GM21381 (cell line): ENCODE measurements around the gene PARD3B.

Source experiments
- ATAC-seq: cut with Tn5 transposase; IDR thresholded peaks from one replicate; pipeline ENCODE4 v1.9.1; 2021; ENCODE audit warnings: mild to moderate bottlenecking, moderate library complexity; ENCODE audit not compliant: unreplicated experiment

The PARD3B gene

DNA sequence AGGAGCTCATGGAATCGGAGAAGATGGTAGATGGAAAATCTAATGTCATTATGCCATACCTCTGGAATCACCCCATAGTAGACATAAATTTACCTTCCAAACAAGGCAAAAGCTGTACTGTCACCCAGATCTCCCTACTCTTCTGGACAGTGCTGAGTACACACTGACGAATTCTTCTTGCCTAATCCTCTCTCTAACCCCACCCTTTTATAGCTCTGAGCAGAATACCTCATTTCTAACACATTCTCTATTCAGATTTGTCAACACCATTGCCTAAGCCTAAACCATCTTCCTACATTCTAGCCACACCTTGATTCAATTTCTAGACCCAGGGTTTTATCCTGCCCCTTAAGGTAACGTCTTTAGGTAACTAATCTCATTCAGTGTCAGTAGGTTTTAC lies 816.0 kb downstream of the PARD3B start:
- ATAC-seq, result no peak

DNA sequence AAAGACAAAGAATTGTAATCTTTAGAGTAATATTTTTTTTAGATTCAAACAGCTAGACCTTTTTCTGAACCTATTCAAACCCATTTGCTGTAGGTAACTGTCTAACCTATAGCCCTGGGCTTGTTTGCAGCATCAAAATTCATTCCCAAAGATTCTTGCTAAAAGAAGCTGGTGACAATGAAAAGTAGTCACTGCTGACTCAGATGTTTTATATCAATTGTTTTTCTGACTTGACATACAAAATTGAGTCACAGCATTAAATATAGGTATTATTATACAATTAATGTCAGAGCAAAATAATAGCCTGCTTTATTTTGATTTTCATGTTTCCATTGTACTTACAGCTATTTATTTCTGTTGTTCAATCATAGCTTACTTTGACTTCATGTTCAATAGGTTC lies 816.7 kb downstream of the PARD3B start:
- ATAC-seq, result no peak

DNA sequence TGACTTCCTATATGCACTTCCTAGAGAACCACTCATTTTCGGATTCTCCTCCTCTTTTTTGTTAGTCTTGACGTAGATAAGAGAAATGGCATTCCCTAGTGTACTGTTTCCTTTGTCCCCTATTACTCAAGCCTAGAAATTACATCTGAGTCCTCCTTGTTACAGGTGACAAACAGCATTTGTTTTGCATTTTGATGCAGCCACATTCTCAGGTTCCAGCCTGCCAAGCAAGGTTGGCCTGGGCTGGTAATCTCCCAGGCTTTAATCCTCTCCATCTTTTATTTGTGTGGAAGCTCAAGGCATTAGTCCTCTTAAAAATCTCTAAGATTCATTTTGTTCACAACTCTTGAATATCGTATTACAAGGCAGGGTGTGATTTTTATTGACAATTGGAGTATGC lies 819.0 kb downstream of the PARD3B start:
- no peak for ATAC-seq

DNA sequence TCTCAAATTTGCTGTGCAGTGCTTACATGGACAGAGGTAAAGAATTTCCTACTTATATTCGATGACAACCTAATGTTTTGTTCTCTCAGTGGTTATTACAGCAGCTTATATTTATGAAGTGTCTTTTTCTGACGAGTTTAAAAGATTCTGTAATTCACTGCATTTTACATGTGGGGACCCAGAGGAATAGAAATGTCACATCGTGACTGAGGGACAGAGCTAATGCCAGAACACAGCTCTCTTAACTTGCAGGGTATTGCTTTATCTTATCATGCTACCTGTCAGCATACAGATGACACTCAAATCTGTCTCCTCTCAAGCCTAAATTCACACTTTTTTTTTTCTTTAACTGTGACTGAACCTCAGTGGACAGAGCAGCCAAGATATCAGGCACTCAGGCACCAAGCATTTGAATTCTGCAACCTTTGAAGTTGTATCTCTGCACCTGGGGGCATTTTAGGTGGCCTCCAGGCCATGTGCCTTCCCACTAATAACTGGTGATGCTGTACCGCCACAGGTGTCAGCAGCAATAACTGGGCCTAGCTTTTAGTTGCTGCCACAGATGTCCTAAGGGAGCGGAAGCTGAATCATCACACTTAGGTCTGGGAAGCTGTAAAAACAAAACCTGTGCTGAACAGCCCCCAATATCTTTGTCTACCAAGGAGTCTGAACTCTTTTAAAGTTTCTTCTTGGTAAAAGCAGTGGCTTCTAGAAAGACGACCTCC lies 821.2 kb downstream of the PARD3B start:
- no peak for ATAC-seq

DNA sequence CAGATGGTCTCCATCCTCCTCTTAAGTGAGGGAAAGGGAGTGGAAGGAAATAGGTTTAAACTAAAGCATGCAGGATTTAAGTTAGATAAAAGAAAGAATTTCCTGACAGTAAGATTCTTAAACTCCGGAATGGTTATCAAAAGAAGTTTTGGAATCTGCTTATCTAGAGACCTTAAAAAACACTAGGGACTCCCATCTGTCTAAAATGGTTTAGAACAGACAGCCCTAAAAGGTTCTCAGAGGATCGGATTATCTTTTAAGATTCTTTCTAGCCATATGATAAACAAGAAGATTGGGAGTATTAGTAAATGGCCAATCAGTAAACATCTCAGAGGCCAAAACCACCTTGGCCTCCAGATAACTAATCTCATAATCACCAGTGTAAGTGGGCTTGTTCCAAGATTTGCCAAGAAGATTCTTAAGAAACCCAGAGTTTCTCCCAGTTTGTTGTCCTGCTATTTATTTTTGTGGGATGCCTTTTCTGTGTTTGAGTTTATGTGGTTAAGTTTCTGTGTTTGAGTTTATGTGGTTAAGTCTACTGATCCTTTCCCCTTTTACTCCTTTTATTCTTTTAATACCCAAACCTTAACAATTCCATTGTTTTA lies 822.2 kb downstream of the PARD3B start:
- ATAC-seq, result no peak

DNA sequence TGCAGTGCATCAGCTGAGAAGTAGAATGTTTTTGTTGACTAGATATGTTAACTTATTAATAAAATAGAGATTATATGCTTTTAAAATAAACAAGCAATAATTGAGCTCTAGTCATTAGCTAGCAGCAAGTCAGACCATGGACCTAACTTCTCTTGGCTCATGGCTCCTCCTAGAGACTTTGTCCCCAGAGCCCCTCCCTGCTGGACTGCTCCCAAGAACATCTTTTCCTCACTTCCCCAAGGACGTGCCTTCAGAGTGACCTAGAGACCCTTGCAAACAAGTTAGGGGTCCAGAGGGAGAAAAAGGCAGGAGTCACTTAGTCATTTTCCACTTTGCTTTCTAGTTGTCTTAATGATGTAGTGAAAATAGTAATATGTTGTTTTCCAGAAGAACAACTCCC lies 824.5 kb downstream of the PARD3B start:
- no peak for ATAC-seq

DNA sequence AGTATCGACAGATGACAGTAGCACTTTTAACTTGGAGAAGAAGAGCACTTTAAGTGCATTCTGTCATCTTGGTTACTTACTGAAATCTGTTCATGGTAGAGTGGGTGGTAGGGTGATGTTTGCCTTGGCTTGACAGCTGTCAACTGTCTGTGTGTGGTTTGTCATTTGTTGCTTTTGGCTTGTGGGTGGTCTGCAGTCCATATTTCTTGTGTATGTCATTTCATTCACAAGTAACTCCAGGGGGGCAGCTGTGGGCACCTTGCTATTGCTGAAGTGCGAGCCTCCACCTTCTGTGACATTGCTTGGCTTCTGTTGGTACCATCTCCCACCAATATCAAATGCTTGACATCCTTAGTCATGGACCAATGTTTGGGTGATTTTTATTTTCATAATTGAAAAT lies 825.5 kb downstream of the PARD3B start:
- no peak for ATAC-seq

DNA sequence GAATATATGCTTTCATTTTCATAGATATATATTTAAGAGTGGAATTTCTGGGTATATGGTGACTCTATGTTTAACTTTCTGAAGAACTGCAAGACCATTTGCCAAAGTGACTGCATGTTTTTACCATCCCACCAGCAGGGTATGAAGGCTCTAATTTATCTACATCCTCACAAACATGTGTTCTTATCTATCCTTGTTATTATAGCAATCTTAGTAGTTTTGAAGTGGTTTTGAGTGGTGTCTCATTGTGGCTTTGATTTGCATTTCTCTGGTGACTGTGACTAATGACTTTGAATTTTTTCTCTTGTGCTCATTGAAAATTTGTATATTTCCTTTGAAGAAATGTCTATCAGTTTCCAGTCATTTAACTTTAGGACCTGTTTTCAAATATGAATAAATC lies 826.9 kb downstream of the PARD3B start:
- no peak for ATAC-seq

DNA sequence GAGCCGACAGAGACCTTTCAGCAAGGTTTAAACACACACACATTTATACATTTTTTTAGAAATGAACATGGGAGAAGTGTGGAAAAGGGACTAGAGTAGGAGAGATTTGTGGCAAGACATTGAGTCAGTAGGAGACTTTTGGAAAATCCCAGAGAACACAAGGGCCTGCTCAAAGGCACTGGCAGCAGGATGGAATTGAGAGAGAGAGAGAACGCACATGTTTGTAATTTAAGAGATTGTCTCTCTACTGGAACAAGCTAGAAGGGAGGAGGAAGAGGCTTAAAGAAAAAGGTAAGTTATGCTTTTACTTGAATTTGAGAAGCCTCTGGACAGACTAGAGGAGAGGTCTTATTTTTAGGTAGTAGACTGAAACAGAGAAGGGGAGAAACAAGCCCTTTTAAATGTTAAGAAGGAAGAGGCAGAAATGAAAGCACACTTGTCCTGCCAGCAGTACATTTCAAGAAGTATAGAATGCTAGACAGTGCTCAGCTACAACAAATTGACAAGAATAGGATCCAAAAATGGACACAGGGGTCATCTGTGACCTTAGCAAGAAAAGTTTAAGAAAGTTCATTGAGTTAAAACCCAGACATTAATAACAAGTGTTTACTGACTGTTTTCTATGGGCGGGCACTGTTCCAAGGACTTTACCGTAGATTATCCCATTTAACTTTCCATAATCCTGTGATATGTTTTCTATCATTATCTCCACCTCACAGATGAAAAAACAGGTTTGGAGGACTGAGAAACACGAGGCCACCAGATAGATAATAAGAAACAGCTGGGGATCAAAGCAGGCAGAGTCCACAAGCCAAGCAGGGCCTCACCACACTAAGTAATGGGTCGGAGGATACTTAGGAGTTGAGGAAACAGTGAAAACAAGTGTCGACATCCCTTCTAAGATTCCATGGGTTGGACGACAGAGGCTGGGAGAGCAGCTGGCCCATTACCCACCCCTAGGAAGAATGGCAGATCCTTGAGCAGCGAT lies 830.5 kb downstream of the PARD3B start:
- no peak for ATAC-seq

DNA sequence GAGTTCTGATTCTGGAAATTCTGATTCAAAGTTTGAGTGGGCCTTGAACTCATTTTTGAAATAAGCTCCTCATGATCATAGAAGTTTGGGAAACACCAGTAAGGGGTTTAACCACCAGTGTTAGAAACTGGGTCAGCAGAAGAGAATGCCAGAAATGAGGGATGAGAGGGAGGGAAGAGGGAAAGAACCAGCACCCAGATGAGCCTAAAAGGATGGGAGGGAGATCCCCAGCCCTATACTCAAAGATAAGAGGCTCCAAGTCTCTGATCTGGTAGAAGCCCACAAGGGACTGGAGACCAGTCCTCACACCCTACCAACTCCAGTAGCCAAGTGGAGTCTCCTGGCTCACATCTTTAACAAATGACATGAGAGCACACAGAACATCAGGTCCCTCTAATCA lies 832.0 kb downstream of the PARD3B start:
- no peak for ATAC-seq

DNA sequence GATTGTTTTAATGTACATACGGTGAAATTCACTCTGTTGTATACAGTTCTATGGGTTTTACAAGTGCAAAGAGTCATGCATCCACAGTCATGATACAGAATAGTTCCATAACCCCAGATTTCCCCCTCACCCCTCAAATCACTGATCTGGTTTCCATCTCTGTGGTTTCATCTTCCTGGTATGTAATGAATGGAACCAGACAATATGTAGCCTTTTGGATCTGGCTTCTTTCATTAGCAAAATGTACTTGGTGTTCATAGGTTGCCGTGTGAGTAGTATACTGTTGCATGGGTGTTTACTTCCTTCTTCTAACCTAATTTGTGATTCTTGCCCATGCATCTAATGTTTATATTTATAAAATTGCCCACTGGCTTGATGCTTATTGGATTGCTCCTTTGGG lies 838.3 kb downstream of the PARD3B start:
- no peak for ATAC-seq

DNA sequence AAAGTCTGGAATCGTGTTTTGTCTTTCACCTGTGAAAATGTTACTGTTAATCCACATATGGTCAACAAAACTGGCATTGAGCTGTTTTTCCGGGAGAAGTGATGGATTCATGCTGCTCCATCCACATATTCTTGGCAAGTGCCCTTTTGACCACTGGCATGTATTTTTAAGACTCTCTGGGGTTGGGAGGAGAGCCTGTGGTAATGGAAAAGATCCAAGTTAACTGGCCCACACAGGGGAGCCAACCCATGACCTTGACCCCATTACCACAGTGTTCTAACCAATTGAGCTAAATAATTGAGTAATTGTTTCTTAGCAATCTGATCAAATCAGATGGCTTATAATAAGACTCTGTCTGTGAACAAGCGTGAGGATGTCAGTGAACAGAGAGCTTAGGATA lies 840.8 kb downstream of the PARD3B start:
- no peak for ATAC-seq

DNA sequence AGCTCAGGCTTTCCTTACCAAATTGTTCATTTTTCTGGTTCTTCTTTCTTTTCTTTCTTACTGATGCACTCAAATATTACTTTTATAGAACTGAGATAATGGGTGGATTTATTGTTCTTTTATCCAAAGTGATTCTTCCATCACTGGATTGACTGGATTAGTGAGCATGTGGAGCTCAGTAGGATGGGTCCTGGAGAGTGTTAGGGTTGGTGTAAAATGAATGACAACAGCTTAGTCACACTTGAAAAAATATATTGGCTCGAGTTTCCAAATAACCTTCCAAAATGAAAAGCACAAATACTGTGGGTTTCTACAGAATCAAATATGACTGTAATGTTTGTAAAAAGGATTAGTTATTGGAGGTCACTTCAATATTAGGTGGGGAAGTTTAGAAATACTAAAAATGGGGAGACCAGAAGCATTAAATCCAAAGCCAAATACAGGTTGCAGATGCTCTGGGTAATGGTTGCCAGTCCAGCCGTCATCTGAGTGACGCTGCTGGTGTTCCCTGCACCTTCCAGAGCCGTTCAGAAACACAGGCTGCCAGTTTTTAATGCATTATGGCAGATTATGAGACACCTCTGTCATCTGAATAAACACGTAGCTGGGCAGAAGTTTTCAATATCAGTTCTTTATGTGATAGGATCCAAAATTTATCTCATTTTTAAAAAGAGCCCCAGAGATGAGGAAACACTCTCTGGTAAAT lies 842.2 kb downstream of the PARD3B start:
- ATAC-seq, result no peak

DNA sequence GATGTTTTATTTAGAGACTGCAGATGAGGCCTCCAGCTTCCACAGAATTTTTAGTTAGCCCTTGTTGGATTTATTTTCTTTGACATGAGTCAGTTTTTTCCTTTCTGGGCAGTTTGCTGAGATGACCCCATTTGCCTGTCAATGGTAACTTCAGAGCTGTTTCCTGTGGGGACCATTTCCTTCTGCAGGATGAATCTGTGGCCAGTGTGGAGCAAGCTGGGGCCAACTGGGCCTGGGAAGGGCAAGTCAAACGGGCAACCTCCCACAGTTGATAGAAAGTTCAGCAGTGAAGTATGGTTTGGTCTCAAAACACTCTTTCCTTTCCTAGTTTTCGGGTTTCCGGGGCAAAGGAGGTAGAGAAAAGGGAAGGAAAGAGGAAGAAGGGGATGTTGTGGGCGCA lies 845.6 kb downstream of the PARD3B start:
- ATAC-seq, result no peak

DNA sequence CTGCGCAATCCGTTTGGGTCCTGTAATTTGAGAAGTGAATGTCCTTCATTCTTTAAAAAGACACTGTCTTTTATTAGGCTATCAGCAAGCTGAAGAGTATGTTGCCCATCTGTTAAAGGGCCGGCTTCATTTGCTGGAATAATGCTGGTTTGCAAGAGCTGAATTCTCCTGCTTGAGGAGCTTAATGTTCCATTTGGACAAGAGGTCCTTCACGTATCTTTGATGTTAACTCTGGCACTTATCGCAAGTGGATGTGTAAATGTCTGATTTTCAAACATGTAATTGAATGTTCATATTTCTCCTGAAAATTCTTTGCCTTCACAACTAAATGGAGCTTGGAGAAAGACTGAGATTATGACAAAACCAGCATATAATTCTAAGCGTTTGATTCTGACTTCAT lies 856.2 kb downstream of the PARD3B start:
- ATAC-seq, result no peak

DNA sequence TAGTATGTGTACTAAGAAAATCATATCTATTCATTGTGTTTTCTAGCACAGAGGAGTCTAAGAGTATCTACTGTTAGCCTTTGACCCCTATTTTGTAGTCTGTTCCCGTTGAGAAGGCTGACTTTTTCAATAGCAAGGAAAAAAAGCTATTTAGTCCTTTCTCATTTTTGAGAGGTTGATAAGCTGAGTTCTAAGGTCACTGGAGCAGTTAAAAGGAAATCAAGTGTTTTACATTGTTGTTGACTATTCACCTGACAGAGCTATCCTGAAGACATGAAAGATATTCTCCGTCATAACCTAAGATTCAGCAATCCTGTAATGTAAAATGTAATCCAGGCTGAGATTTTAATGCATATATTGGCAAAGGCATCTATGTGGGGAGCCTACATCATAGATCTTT lies 856.7 kb downstream of the PARD3B start:
- ATAC-seq, result no peak

DNA sequence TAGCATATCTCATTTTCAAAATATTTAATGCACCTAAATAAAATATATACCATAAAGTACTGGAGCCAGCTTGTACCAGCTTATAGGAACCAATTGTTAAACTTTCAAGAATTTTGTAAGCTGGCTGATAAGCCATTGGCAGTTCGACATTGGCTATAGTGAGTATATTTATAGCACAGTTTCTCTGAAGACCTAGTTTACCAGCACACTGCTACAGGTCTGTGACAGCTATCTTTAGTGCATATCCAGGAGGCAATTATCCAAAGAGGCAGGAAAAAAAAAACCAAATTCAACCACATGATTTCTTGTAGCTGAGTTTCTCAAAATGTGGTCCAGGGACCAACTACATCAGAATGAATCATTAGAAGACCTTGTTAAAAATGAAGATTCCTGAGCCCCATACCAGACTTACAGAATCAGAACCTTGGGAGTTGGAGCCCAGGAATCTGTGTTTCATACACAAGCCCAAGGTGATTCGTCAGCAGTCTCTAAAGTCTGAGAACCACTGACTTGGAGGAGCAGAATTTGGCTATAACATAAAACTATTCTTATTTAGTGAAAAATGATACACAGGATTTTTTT lies 858.1 kb downstream of the PARD3B start:
- ATAC-seq, result no peak

DNA sequence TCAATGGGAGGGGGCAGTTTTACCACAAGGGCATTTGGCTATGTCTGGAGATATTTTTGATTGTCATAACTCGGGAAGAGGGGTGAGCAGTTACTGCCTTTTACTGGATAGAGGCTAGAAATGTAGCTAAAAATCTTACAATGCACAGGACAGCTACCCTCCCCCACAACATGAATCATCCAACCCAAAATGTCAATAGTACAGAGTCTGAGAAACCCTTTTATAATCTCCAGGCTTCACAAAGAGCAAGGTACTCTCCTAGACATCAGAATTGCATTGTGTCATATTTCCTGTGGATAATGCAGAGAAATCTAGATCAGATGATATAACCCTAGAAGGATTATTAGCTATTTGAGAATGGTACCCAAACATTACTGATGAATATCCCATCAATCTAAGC lies 859.9 kb downstream of the PARD3B start:
- no peak for ATAC-seq

DNA sequence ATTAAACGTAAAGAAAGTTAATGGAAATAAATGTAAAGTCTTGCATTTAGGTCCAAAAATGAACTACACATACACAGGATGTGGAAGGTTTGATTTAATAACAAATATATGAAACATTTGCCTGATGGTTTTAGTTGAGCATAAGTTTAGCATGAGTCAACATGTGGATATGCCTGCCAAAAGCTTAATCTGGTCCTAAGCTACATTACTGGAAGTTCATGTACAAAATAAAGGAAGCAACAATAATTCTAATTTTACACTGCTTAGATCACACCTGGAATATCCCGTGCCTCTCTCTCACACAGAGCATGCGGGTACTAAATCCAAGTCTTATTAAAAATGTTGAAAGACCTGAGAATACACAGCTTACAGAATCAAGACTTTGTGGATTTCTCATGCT lies 860.5 kb downstream of the PARD3B start:
- no peak for ATAC-seq

DNA sequence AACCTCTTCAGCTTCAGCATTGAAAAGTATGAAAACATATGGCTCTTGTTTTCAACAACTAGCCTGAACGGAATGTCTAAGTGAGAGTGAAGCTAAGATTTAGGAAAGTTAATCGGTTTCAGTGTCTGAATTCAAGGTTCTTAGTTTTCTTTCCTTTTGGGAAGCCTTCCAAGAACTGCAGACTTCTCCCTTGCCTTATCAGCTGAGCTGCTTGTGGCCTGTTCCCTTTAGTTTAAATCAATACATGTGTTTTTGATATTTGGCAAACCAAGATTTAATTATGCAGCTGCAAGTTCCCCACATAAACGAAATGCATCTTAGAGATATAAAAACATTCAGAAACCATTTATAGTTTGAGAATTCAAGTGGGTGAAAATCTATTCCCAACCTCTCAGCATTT lies 862.7 kb downstream of the PARD3B start:
- ATAC-seq, result no peak

DNA sequence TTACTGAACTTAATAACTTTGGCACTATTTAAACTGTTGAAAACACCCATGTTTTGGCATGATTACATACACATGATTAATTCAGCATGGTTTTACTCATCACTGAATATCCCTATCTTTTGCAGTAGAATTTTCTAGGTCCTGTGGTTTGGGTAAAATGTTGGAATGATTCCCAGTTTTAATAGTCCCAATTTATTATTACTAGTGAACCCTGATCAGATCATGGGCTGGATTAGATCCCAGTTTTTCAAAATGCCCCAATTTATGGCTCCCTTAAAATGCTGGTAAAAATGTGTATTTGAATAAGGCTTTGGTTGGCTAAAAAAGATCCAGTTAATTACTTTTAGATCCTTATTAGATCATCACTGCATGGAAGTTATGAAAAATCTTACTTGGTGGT lies 863.4 kb downstream of the PARD3B start:
- no peak for ATAC-seq
